ENCODE measurements around the gene PPM1N. TPM values are rescaled to one million over a fixed set of nuclear protein-coding genes. Genes with fewer than 3 reads are reported as not detected.
A peak's percentile ranks its signal among the peaks of the same experiment; 100 is the strongest.

PPM1N gene
- total and polyA plus RNA-seq, 2 donors (not counting 1 experiment from before 2014, with no cell fraction given), result 2.3 to 2.8 TPM

- no peak overlapping the region for H3K9ac ChIP-seq (ENCODE audit: insufficient read depth, low read length)
- no peak overlapping the region for H3K27ac ChIP-seq (ENCODE audit: insufficient read depth, low read length)
- H2AFZ ChIP-seq (ENCODE audit: low read length), result no peak overlapping the region
- H3K79me2 ChIP-seq (ENCODE audit: control insufficient read depth, insufficient read depth, low read length), result peaks cover 39% of the 10 kb centered on the region
- no peaks in the 10 kb centered on the region for H3K27me3 ChIP-seq (ENCODE audit: control insufficient read depth, insufficient read depth, low read length)
- no peaks in the 10 kb centered on the region for H3K9me3 ChIP-seq (ENCODE audit: control insufficient read depth, insufficient read depth, low read depth, low read length)
- peak overlapping the region; percentile 23 for H3K4me2 ChIP-seq (ENCODE audit: extremely low read depth, insufficient read depth, low read length)
- TF ChIP-seq EZH2 (IDR thresholded peaks at IDR 0.05; ENCODE audit: low read length, missing control alignments) (no peak), CTCF (conservative IDR thresholded peaks at IDR 0.05 in 1 of 2, IDR thresholded peaks at IDR 0.05 in 1 of 2; ENCODE audit: low read depth in 1 of 2, low read length in 2 of 2) (no peak)
- no peak overlapping the region for H3K4me3 ChIP-seq (replicated peaks in 1 of 4; ENCODE audit: control extremely low read depth in 1 of 4, insufficient read depth in 1 of 4, low read depth in 3 of 4, low read length in 4 of 4)
- H3K36me3 ChIP-seq (ENCODE audit: control insufficient read depth, insufficient read depth, low read length), result no peaks in the 10 kb centered on the region
- H3K4me1 ChIP-seq (ENCODE audit: control insufficient read depth, extremely low read depth, insufficient read depth, low read length), result peaks cover 10% of the 10 kb centered on the region
- no peaks in the 10 kb centered on the region for H4K20me1 ChIP-seq (ENCODE audit: control insufficient read depth, extremely low read depth, insufficient read depth, low read length)
- DNase-seq (ENCODE audit: low read depth in 2 of 2), result no peak
These were observed 21.9 kb upstream of the PPM1N start for GRCh38 chr19:45476304-45476703.

GRCh38 chr19:45477186-45477585 is 21.1 kb upstream of the PPM1N start:
- Histone ChIP-seq H3K36me3 (ENCODE audit: control insufficient read depth, insufficient read depth, low read length) (no peaks in the 10 kb centered on the region), H2AFZ (ENCODE audit: low read length) (no peak overlapping the region), H3K27ac (ENCODE audit: insufficient read depth, low read length) (peak overlapping the region; percentile 40), H3K4me3 (replicated peaks in 1 of 4; ENCODE audit: control extremely low read depth in 1 of 4, insufficient read depth in 1 of 4, low read depth in 3 of 4, low read length in 4 of 4) (no peak overlapping the region), H4K20me1 (ENCODE audit: control insufficient read depth, extremely low read depth, insufficient read depth, low read length) (no peaks in the 10 kb centered on the region), H3K79me2 (ENCODE audit: control insufficient read depth, insufficient read depth, low read length) (peaks cover 36% of the 10 kb centered on the region), H3K27me3 (ENCODE audit: control insufficient read depth, insufficient read depth, low read length) (no peaks in the 10 kb centered on the region), H3K9me3 (ENCODE audit: control insufficient read depth, insufficient read depth, low read depth, low read length) (no peaks in the 10 kb centered on the region), H3K9ac (ENCODE audit: insufficient read depth, low read length) (no peak overlapping the region), H3K4me1 (ENCODE audit: control insufficient read depth, extremely low read depth, insufficient read depth, low read length) (peaks cover 8% of the 10 kb centered on the region), H3K4me2 (ENCODE audit: extremely low read depth, insufficient read depth, low read length) (peak overlapping the region; percentile 46)
- no peak for DNase-seq (ENCODE audit: low read depth in 2 of 2)
- TF ChIP-seq CTCF (conservative IDR thresholded peaks at IDR 0.05 in 1 of 2, IDR thresholded peaks at IDR 0.05 in 1 of 2; ENCODE audit: low read depth in 1 of 2, low read length in 2 of 2), result no peak
- TF ChIP-seq EZH2 (IDR thresholded peaks at IDR 0.05; ENCODE audit: low read length, missing control alignments), result no peak

- no peak for TF ChIP-seq CTCF (conservative IDR thresholded peaks at IDR 0.05 in 1 of 2, IDR thresholded peaks at IDR 0.05 in 1 of 2; ENCODE audit: low read depth in 1 of 2, low read length in 2 of 2)
- no peak for TF ChIP-seq EZH2 (IDR thresholded peaks at IDR 0.05; ENCODE audit: low read length, missing control alignments)
- no peak for DNase-seq (ENCODE audit: low read depth in 2 of 2)
- Histone ChIP-seq H3K36me3 (ENCODE audit: control insufficient read depth, insufficient read depth, low read length) (no peaks in the 10 kb centered on the region), H3K4me2 (ENCODE audit: extremely low read depth, insufficient read depth, low read length) (peak overlapping the region; percentile 82), H4K20me1 (ENCODE audit: control insufficient read depth, extremely low read depth, insufficient read depth, low read length) (no peaks in the 10 kb centered on the region), H3K4me3 (replicated peaks in 1 of 4; ENCODE audit: control extremely low read depth in 1 of 4, insufficient read depth in 1 of 4, low read depth in 3 of 4, low read length in 4 of 4) (peak overlapping the region; percentile 59 to 73 (median 65)), H3K4me1 (ENCODE audit: control insufficient read depth, extremely low read depth, insufficient read depth, low read length) (peaks cover 6% of the 10 kb centered on the region), H3K9me3 (ENCODE audit: control insufficient read depth, insufficient read depth, low read depth, low read length) (no peaks in the 10 kb centered on the region), H3K9ac (ENCODE audit: insufficient read depth, low read length) (peak overlapping the region; percentile 84), H3K79me2 (ENCODE audit: control insufficient read depth, insufficient read depth, low read length) (peaks cover 32% of the 10 kb centered on the region), H3K27ac (ENCODE audit: insufficient read depth, low read length) (peak overlapping the region; percentile 99), H3K27me3 (ENCODE audit: control insufficient read depth, insufficient read depth, low read length) (no peaks in the 10 kb centered on the region), H2AFZ (ENCODE audit: low read length) (no peak overlapping the region)
These were observed 20.4 kb upstream of the PPM1N start for GRCh38 chr19:45477713-45478453.
